GF-D8 (cell line): ENCODE data around the gene KRT84.
"Not testable (repeated sequence)": the region's sequence is repeated elsewhere in the genome, so short reads cannot be mapped to it uniquely, and the experiment has no call there.

ENCODE experiments used
- DNase-seq: peaks from one replicate; lab custom pipeline; 2025; lab: John Stamatoyannopoulos, UW

The KRT84 gene

GRCh38 chr12:52410589-52411248, 25.3 kb upstream of the KRT84 start:
- DNase-seq = not testable (repeated sequence)

- no peak for DNase-seq
These were observed 22.5 kb upstream of the KRT84 start for GRCh38 chr12:52407918-52408317.

- no peak for DNase-seq
These were observed 20.5 kb upstream of the KRT84 start, which contains the start of gene KRT82 for GRCh38 chr12:52405922-52406385. KRT82 (minus strand) TSS chr12:52406335; CDS start chr12:52406277, 58 bp downstream.

GRCh38 chr12:52404951-52405350, 19.5 kb upstream of the KRT84 start:
- DNase-seq = no peak

- no peak for DNase-seq
These were observed 18.1 kb upstream of the KRT84 start for GRCh38 chr12:52403561-52403960.

- no peak for DNase-seq
These were observed 17.6 kb upstream of the KRT84 start for GRCh38 chr12:52402873-52403540.

GRCh38 chr12:52402377-52402776, 16.9 kb upstream of the KRT84 start:
- no peak for DNase-seq

- DNase-seq = no peak
These were observed 16.5 kb upstream of the KRT84 start for GRCh38 chr12:52401926-52402325.

- no peak for DNase-seq
These were observed 16.1 kb upstream of the KRT84 start for GRCh38 chr12:52401526-52401925.

GRCh38 chr12:52400906-52401305, 15.5 kb upstream of the KRT84 start:
- DNase-seq = no peak

GRCh38 chr12:52399756-52400155, 14.3 kb upstream of the KRT84 start:
- DNase-seq = no peak

- DNase-seq = no peak
These were observed 12.7 kb upstream of the KRT84 start for GRCh38 chr12:52398176-52398575.

GRCh38 chr12:52396656-52397055, 11.2 kb upstream of the KRT84 start:
- no peak for DNase-seq

- DNase-seq = no peak
These were observed 10.4 kb upstream of the KRT84 start for GRCh38 chr12:52395761-52396434.

GRCh38 chr12:52394836-52395405, 9.5 kb upstream of the KRT84 start:
- no peak for DNase-seq

- DNase-seq = no peak
These were observed 7.1 kb upstream of the KRT84 start for GRCh38 chr12:52392465-52393007.

- no peak for DNase-seq
These were observed 6.2 kb upstream of the KRT84 start for GRCh38 chr12:52391618-52392002.

- no peak for DNase-seq
These were observed 5.5 kb upstream of the KRT84 start for GRCh38 chr12:52390739-52391617.

GRCh38 chr12:52389313-52390207, 4.1 kb upstream of the KRT84 start:
- no peak for DNase-seq

GRCh38 chr12:52387859-52388258, 2.4 kb upstream of the KRT84 start:
- DNase-seq = no peak
